Measurements from ENCODE around the gene APLF.
A peak's percentile ranks its signal among the peaks of the same experiment; 100 is the strongest.
"Not testable (repeated sequence)": the region's sequence is repeated elsewhere in the genome, so short reads cannot be mapped to it uniquely, and the experiment has no call there.

The APLF gene

DNA sequence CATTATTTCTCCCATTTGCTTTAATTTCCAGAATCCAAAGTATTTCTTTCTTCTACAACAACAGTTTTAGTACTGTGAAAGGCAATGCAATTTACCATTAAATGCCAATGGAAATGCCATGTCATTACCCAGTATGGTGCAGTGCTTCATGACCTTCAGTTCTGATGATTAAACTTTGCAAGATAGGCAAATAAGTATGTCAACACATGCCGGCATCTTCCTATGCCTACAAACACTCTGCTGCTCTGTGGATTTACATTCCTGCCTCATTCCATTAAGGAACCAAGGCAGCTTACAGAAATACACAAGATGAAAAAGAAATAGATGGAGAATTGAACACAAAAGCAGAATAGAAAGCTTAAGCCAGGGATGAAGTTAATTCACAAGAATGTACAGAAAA lies 123.3 kb downstream of the APLF start:
- FAIRE-seq: no peak

DNA sequence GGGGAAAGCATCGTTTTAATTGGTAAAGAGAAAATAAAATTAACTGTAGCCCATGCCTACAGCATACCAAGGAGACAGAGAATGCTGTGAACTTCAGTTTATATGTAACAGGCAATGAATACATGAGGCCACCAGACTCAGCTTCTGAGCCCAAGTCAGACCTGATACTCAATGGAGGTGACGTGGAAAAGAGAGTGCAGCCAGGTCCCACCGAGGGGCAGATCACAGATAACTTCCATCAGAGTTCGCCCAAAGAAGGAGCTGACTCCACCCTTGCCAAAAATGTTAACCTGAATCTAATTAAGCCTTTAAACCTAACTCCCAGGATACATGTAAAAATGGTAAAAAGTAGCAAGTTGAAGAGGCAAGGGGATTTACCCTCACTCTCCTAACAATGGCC lies 123.8 kb downstream of the APLF start:
- no peak for FAIRE-seq

DNA sequence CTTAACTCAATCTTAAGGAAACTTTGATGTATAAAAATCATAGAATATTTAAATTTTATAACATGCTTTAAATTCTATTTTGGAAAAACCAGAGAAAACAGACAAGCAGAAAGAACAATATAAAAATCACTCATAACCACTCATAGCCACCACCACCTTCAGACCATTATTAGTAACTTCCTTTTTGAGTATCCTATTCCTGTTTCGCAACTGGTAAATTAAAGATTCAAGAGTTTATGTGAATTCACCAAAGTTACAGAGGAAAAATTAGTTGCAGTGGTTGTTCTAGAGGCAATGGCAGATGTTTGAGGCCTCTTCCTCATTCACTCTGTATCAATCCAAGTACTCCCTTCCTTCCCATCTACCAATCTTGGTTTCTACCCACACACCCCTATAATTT lies 126.7 kb downstream of the APLF start:
- FAIRE-seq: no peak

DNA sequence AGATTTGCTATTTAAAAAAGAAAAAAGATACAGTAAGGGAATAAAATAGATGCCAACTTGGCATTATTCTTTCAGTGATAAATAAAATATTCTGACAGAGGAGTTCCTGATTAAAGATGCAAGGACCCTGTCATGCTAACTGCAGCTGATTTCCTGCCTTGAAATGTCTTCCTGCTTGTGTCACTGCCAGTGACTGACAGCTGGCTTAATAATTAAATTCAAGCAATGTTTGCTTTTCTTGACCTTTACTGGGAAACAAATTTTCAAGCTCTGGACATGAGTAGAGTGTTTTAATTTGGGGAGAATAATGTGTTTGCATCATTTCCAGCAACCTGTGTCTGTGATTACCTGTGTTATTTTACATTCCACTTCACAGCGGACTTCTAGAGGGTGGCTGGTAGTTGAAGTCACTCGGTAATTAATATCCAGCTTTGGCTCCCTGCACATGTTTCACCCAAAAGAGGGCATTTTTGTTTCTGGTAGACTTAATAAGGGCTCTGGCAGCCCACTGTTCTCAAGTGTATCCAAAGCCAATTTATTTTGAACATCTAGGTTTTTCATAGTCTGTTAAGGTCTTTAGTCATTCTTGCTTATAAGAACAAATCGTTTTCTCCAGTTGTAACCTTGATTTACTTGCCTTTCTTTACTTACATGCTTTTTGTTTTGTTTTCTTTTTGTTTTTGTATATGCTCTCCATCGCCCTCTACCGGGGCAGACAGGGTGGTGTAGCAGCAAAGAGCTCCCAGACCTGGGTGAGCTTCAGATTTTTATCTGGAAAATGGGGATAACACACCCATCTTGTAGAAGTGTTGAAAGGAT lies 127.5 kb downstream of the APLF start:
- FAIRE-seq: peak; percentile 69

DNA sequence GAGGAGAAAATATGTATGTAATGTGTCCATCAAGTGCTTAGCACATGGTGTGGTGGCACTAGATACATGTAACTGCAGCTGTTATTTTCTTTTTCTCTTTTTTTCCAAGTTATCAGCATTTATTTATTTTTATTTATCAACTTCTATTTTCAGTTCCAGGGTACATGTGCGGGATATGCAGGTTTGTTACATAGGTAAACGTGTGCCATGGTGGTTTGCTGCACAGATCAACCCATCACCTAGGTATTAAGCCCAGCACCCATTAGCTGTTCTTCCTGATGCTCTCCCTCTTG lies 128.1 kb downstream of the APLF start:
- not testable (repeated sequence) for FAIRE-seq

DNA sequence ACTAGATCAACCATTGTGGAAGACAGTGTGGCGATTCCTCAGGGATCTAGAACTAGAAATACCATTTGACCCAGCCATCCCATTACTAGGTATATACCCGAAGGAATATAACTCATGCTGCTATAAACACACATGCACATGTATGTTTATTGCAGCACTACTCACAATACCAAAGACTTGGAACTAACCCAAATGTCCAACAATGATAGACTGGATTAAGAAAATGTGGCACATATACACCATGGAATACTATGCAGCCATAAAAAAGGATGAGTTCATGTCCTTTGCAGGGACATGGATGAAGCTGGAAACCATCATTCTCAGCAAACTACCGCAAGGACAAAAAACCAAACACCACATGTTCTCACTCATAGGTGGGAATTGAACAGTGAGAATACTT lies 133.1 kb downstream of the APLF start:
- FAIRE-seq: not testable (repeated sequence)

DNA sequence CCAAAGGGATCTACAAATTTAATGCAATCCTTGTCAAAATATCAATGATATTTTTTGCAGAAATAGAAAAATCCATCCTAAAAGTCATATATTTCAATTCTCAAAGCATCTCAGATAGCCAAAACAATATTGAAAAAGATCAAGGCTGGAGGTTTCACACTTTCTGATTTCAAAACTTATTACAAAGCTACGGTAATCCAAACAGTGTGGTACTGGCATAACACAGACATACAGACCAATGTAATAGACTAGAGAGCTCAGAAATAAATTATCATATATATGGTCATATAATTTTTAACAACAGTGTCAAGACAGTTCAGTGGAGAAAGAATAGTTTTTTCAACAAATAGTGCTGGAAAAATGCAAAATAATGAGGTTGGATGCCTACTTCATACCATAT lies 135.7 kb downstream of the APLF start:
- no peak for FAIRE-seq

DNA sequence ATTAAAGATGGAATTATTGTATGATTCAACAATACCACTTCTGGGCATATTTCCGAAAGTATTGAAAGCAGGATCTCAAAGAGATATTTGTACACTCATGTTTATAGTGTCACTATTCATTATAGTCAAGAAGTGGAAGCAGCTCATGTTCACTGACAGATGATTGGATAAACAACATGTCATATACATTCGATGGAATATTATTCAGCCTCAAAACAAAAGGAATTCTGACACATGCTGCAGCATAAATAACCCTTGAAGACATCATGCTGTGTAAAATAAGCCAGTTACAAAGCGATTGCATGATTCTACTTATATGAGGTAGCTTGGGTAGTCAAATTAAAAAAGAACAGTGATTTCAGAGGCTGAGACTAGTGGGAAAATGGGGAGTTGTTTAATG lies 136.7 kb downstream of the APLF start:
- no peak for FAIRE-seq

DNA sequence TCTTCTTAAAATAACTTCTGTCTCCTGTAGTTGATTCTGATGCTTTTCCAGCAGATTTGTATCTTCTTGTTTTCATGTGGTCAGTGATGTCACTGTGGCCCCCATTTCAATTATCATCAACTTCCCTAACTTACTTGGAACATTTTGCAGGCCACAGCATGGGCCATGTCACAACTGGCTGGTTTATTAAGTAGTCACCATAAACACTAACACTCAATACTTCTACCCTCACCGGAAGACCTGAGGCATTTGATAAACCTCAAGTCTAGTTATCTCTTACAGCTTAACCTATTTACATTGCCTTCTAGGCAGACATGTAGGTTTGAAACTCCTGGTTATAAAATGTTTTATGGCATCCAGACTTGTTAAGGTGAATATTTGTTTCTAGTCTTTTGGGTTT lies 138.6 kb downstream of the APLF start:
- FAIRE-seq: no peak

DNA sequence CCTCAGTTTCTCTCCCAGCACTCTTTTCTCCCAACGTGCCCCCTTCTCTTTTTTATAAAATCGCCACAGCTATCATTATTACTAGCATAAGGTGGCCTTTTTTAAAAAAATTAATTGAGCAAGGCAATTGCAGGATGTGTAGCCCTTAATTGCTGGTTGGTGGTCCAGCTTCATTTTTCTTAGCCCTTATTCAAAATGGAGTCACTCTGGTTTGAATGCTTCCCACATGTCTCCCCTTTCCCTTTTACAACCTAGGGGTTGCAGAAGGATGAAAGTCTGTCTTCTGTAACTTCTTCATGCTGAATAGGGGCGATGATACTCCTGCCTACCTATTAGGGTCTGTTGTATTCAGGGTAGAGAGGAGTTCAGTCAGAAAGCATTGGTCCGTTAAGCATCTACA lies 139.4 kb downstream of the APLF start:
- FAIRE-seq: no peak

DNA sequence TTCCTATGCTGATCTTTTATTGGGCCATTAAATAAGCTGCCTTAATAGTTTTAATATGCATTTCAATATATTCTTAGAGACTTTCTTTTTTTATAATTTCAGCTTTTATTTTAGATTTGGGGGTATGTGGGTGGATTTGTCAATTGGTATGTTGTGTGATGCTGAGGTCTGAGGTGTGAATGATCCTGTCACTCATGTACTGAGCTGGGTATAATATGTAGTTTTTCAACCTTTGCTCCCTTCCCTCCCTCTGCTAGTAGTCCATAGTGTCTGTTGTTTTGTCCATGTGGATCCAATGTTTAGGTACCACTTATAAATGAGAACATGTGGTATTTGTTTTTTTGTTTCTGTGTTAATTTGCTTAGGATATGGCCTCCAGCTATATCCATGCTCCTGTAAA lies 140.5 kb downstream of the APLF start:
- no peak for FAIRE-seq

DNA sequence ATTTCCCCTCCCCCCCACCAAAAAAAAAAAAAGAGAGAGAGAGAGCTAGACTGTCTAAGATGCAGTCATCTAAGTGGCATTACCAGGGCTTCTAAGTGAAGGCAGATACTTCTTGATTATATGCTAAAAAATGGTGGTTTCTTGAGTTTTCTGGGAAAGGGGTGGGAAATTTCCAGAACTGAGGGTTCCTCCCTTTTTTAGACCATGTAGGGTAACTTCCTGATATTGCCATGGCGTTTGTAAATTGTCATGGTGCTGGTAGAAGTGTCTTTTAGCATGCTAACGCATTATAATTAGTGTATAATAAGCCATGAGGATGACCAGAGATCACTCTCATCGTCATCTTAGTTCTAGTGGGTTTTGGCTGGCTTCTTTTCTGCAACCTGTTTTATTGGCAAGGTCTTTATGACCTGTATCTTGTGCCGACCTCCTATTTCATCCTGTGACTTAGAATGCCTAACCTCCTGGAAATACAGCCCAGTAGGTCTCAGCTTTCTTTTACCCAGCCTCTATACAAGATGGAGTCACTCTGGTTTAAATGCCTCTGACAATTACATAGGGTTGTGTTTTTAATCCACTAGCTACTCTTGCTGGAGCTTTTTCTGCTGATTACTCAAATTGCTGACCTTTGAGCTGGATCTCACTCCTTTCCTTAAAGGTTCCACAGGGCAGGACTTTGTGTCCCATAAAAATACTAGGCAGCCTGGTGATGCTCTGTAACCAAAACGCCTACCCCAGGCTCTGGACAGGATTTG lies 145.6 kb downstream of the APLF start:
- no peak for FAIRE-seq

DNA sequence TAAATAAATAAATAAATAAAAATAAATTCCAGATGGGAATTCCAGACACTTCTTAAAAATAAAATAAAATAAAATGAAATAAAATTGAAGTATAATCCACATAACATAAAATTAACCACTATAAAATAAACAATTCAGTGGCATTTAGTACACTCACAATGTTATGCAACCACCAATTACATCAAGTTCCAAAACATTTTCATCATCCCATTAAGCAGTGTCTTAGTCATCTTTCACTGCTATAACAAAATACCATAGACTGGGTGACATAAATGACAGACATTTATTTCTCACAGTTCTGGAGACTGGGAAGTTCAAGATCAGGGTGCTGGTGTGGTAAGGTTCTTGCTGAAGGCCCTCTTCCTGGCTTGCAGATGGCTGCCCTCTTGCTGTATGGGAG lies 153.4 kb downstream of the APLF start:
- FAIRE-seq: no peak

DNA sequence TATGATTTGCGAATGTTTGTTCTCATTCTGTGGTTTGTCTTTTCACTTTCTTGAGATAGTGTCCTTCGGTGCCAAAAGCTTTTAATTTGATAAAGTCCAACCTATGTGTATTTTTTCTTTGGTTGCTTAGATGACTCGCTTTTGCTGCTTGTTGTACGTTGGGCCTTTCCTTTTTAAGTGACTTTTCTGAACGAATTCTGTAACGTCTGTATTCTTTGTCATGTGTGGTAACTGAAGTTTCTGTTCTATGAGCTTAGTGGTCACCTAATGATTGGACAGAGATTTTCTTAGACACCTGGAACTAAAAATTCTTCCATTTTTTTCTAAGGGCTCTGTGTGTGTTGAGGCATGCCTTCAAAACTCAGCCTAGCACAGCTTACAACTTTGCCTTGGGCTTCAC lies 156.4 kb downstream of the APLF start:
- FAIRE-seq: no peak

DNA sequence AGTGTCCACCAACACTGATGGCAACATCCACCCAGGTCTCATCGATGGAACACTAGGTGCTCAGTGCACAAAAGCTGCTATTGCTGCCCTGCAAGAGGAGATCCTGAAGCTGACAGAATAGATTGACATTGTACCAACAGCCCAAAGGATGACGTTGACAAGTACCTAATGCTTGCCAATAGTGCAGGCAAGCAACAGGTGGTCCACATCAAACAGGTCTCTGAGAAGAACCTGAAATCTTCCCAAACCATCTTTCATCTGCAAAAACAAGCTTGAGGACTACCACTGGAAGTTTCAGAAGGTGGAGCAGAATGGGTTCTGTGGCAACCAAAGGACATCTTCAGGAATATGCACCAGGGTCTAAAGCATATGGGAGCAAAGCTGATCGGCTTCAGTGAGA lies 160.2 kb downstream of the APLF start:
- no peak for FAIRE-seq
